K562 (cell line): ENCODE measurements around the gene MDFIC2. TPM values are rescaled to one million over a fixed set of nuclear protein-coding genes. Genes with fewer than 3 reads are reported as not detected.

ENCODE experiments used
- ATAC-seq: fragments of 200-7000 bp; cut with Tn5 transposase; 3 replicates; pipeline ENCODE4 v1.9.1; 2020; ENCODE audit warnings: moderate library complexity
- BruUV-seq: library from RNA; stranded (reverse); fragments of 400-500 nt; replicated peaks from 2 replicates; lab custom pipeline; 2021; lab: Mats Ljungman, UMichigan
- CTCF ChIA-PET: fragments of 300-600 bp; formaldehyde crosslinking; extraction: SDS; loops from one replicate; lab custom pipeline; 2021; ENCODE audit warnings: low intra/inter-chr PET ratio; lab: Yijun Ruan, JAX
- POLR2A ChIA-PET: fragments of 300-600, 350-650 bp; sonication (Branson Sonifier 250); formaldehyde crosslinking; extraction: SDS; loops from one replicate; lab custom pipeline; 2021; ENCODE audit warnings: antibody characterized with exemption, inconsistent platforms; lab: Yijun Ruan, JAX
- DNase-seq, 4 experiments: peaks; one replicate each; pipeline versions ENCODE4 v3.0.0 to v3.0.0-alpha.2; 2011 to 2018; ENCODE audit warnings: low spot score in 3 of 4, mixed read lengths in 3 of 4; ENCODE audit errors: extremely low read depth in 1 of 4
- FAIRE-seq: peaks from 2 replicates; lab custom pipeline; 2011; peaks lifted over from hg19 to GRCh38; lab: Jason Lieb, UNC
- H2AFZ ChIP-seq: 2 replicates; pipeline ENCODE4 v1.6.0; 2011; ENCODE audit warnings: low read depth, low read length, control low read depth, inconsistent platforms
- H3K27ac ChIP-seq: fragments of 200-600 bp; 3 replicates; pipeline ENCODE4 v1.8.0; 2011; ENCODE audit warnings: low read depth, mild to moderate bottlenecking, control low read depth, inconsistent platforms, low read length, moderate library complexity, mixed read lengths; ENCODE audit errors: extremely low read depth
- H3K27me3 ChIP-seq, 2 experiments: fragments of 300-600 bp in 1 of 2; 2 replicates in 1 of 2; 3 replicates in 1 of 2; pipeline versions ENCODE4 v1.6.0 to v1.8.0; 2011; ENCODE audit warnings: inconsistent platforms in 2 of 2, low read length in 2 of 2, mild to moderate bottlenecking in 1 of 2, mixed read lengths in 1 of 2, moderate library complexity in 1 of 2; ENCODE audit not compliant: control insufficient read depth in 2 of 2, insufficient read depth in 2 of 2
- H3K36me3 ChIP-seq: fragments of 300-600 bp; 3 replicates; pipeline ENCODE4 v1.8.0; 2011; ENCODE audit warnings: mild to moderate bottlenecking, low read length, inconsistent platforms; ENCODE audit not compliant: control insufficient read depth, insufficient read depth
- H3K4me1 ChIP-seq, 2 experiments: fragments of 200-600 bp in 1 of 2; replicated peaks in 1 of 2; 2 replicates in 1 of 2; 3 replicates in 1 of 2; pipeline versions ENCODE4 v1.5.1 to v1.8.0; 2011; ENCODE audit warnings: inconsistent platforms in 2 of 2, low read length in 2 of 2, mild to moderate bottlenecking in 1 of 2, mixed read lengths in 1 of 2, moderate library complexity in 1 of 2; ENCODE audit not compliant: control insufficient read depth in 2 of 2, insufficient read depth in 2 of 2
- H3K4me2 ChIP-seq: 2 replicates; pipeline ENCODE4 v1.6.1; 2011; ENCODE audit warnings: low read length, control low read depth, inconsistent platforms, mixed read lengths; ENCODE audit not compliant: insufficient read depth
- H3K4me3 ChIP-seq: fragments of 200-600 bp; sonication (generic), shearing (Covaris generic); 2 replicates; pipeline ENCODE4 v1.5.1; 2016; ENCODE audit warnings: control low read depth, inconsistent platforms
- H3K79me2 ChIP-seq: fragments of 200-600 bp; 3 replicates; pipeline ENCODE4 v1.8.0; 2011; ENCODE audit warnings: low read length, inconsistent platforms; ENCODE audit not compliant: control insufficient read depth, insufficient read depth
- H3K9ac ChIP-seq, 2 experiments: 2 replicates each; pipeline versions ENCODE4 v1.6.0 to v1.6.1; 2011; ENCODE audit warnings: low read depth in 2 of 2, low read length in 2 of 2, control low read depth in 1 of 2, inconsistent platforms in 1 of 2, mild to moderate bottlenecking in 1 of 2, mixed read lengths in 1 of 2; ENCODE audit not compliant: insufficient read depth in 1 of 2
- H3K9me1 ChIP-seq: one replicate; pipeline ENCODE4 v1.6.0; 2011; ENCODE audit warnings: inconsistent platforms, mild to moderate bottlenecking, low read length, moderate library complexity; ENCODE audit not compliant: control insufficient read depth, insufficient read depth
- H3K9me3 ChIP-seq: replicated peaks from 2 replicates; pipeline ENCODE4 v1.5.1; 2011; ENCODE audit warnings: low read depth, low read length, inconsistent platforms; ENCODE audit not compliant: control insufficient read depth, insufficient read depth
- H4K20me1 ChIP-seq: replicated peaks from 2 replicates; pipeline ENCODE4 v1.6.1; 2011; ENCODE audit warnings: low read length, inconsistent platforms, mixed read lengths; ENCODE audit not compliant: control insufficient read depth, insufficient read depth
- ELF1 ChIP-seq: fragments of 200-800 bp; sonication (Bioruptor generic); IDR thresholded peaks from 2 replicates; pipeline ENCODE4 v1.6.1; 2016; ENCODE audit warnings: missing genetic modification characterization, missing compliant biosample characterization
- ZNF12 ChIP-seq: sonication (generic); formaldehyde crosslinking; IDR thresholded peaks from 2 replicates; pipeline ENCODE4 v1.4.0; 2020; ENCODE audit warnings: mild to moderate bottlenecking, missing genetic modification reagents
- ZNF316 ChIP-seq: fragments of 450-650 bp; IDR thresholded peaks from 2 replicates; pipeline ENCODE4 v1.6.1; 2016
- ZNF695 ChIP-seq: fragments of 450-650 bp; formaldehyde crosslinking; IDR thresholded peaks from 2 replicates; pipeline ENCODE4 v1.4.0; 2020; ENCODE audit warnings: mild to moderate bottlenecking, moderate library complexity
- WGBS: fragments of 100-300 bp; shearing (Covaris generic); methylation state at CpG from one replicate; pipeline ENCODE4 v1.1.6; 2016; ENCODE audit warnings: low coverage, mixed read lengths; ENCODE audit not compliant: insufficient coverage; ENCODE audit errors: missing lambda C conversion rate; 5-methylcytosine and 5-hydroxymethylcytosine counted together
- in situ Hi-C: fragments of 300-500 bp; cut with MboI; formaldehyde crosslinking; loops from 4 replicates; pipeline ENCODE4 v1.15.0; 2018; ENCODE audit warnings: inconsistent platforms, mixed read lengths
- intact Hi-C: fragments of 100-400 bp; cut with micrococcal nuclease; formaldehyde crosslinking; loops from 2 replicates; pipeline ENCODE4 v1.14.2; 2022
- polyA plus RNA-seq, 8 experiments: library from polyadenylated mRNA; depleted of rRNA in 4 of 8; stranded (reverse) in 5 of 8; unstranded in 3 of 8; fragments of >200 nt; fragmentation: Nextera tagmentation in 2 of 8; fragmentation: Illumina TruSeq in 1 of 8; extraction: Ambion mirVana in 2 of 8; extraction: Trizol in 1 of 8; gene quantifications; 2 replicates each; pipeline versions ENCODE4 v1.2.1 to v1.2.3, GENCODE V29; 2011 to 2014; ENCODE audit warnings: inconsistent platforms in 1 of 8, missing spikeins in 1 of 8
- total RNA-seq, 7 experiments: library from RNA; depleted of rRNA in 6 of 7; stranded (reverse); fragments of >200 nt in 6 of 7; fragmentation: Illumina TruSeq in 2 of 7; extraction: Trizol in 2 of 7; gene quantifications; 2 replicates each; pipeline versions ENCODE4 v1.2.1 to v1.2.3, GENCODE V29; 2011 to 2021; ENCODE audit warnings: low replicate concordance in 1 of 7
- TF ChIP-seq, protein P1 (sequence below): fragments of 250-450 bp; sonication (Bioruptor Pico); IDR thresholded peaks from 2 replicates; pipeline ENCODE4 v1.4.0; 2020; ENCODE audit warnings: mild to moderate bottlenecking, moderate library complexity, borderline replicate concordance

The MDFIC2 gene
- total and polyA plus RNA-seq, 9 of the 15 experiments (the other 6 are each of a cell fraction or from before 2014, with no cell fraction given) = not detected

DNA sequence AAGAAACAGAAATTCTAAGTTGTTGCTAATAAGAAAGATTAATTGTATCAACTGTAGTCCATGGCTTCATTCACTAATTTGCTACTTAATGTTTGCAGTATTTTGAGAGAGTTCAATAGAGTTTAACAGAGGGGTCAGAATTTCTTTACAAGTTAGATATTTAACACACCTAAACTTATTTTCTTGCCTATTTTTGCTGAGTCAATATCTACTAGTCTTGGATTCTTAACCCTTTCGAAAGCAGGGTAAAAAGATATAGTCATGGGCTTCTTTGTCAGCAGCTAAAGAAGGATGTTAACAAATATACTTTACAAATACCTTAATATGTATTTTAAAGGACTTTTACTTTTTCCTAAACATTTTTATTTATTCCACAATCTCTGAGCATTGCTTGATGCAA, 155.6 kb downstream of the MDFIC2 start:
- intact Hi-C loops = no loop called here

More for the DNA sequence above, 155.6 kb downstream of the MDFIC2 start:
- ChIA-PET POLR2A (no interaction called here), CTCF (no interaction called here)
- no peak overlapping the region for H3K4me3 ChIP-seq
- H3K36me3 ChIP-seq = no peaks in the 10 kb centered on the region
- no peak overlapping the region for H3K9ac ChIP-seq
- H3K9me3 ChIP-seq = no peaks in the 10 kb centered on the region
- TF ChIP-seq ELF1 (tag) = no peak
- TF ChIP-seq ZNF316 = peak; percentile 54
- no peak for TF ChIP-seq ZNF12 (CRISPR knock-in tag)
- TF ChIP-seq, protein P1, sequence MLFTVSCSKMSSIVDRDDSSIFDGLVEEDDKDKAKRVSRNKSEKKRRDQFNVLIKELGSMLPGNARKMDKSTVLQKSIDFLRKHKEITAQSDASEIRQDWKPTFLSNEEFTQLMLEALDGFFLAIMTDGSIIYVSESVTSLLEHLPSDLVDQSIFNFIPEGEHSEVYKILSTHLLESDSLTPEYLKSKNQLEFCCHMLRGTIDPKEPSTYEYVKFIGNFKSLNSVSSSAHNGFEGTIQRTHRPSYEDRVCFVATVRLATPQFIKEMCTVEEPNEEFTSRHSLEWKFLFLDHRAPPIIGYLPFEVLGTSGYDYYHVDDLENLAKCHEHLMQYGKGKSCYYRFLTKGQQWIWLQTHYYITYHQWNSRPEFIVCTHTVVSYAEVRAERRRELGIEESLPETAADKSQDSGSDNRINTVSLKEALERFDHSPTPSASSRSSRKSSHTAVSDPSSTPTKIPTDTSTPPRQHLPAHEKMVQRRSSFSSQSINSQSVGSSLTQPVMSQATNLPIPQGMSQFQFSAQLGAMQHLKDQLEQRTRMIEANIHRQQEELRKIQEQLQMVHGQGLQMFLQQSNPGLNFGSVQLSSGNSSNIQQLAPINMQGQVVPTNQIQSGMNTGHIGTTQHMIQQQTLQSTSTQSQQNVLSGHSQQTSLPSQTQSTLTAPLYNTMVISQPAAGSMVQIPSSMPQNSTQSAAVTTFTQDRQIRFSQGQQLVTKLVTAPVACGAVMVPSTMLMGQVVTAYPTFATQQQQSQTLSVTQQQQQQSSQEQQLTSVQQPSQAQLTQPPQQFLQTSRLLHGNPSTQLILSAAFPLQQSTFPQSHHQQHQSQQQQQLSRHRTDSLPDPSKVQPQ (CRISPR knock-in tag) = no peak
- no peak for TF ChIP-seq ZNF695 (CRISPR knock-in tag)
- no peaks in the 10 kb centered on the region for H4K20me1 ChIP-seq
- no peaks in the 10 kb centered on the region for H3K4me1 ChIP-seq
- H3K9me1 ChIP-seq = no peaks in the 10 kb centered on the region
- no peak overlapping the region for H3K4me2 ChIP-seq
- no peak overlapping the region for H2AFZ ChIP-seq
- in situ Hi-C loops = no loop called here
- no peaks in the 10 kb centered on the region for H3K27me3 ChIP-seq
- FAIRE-seq (no peak), ATAC-seq (no peak), DNase-seq (no peak)
- no peak overlapping the region for H3K27ac ChIP-seq
- no TSS peak for BruUV-seq
- H3K79me2 ChIP-seq = no peaks in the 10 kb centered on the region
- WGBS = 0% methylated on average over 1 of the region's 1 CpG
